ENCODE measurements around the gene CCDC122.

GRCh38 chr13:43877326-43877725 is 2.2 kb downstream of the CCDC122 start:
- no peak for TF ChIP-seq EZH2 (IDR thresholded peaks at IDR 0.05; ENCODE audit: low read depth, low read length, severe bottlenecking)
- no peak for TF ChIP-seq CTCF (IDR thresholded peaks at IDR 0.05; ENCODE audit: control extremely low read depth in 1 of 3, insufficient read depth in 1 of 3, low read depth in 1 of 3, low read length in 3 of 3)
- TF ChIP-seq EGR1 (IDR thresholded peaks at IDR 0.05; ENCODE audit: borderline replicate concordance, low read depth, low read length): no peak
- TF ChIP-seq POLR2A (IDR thresholded peaks at IDR 0.05; ENCODE audit: control extremely low read depth in 1 of 2, low read depth in 2 of 2, low read length in 2 of 2): no peak
- TF ChIP-seq MAX (IDR thresholded peaks at IDR 0.05): no peak
- TF ChIP-seq POLR2AphosphoS5 (IDR thresholded peaks at IDR 0.05; ENCODE audit: low read depth, low read length): no peak
- TF ChIP-seq CEBPB (IDR thresholded peaks at IDR 0.05; ENCODE audit: low read depth, low read length): no peak
